Measurements from ENCODE around the gene BPHL. TPM values are rescaled to one million over a fixed set of nuclear protein-coding genes. Genes with fewer than 3 reads are reported as not detected.

BPHL gene
- total and polyA plus RNA-seq, 2 donors from 2014 or later = 28.9 to 94.1 TPM

GRCh38 chr6:3108746-3109414 is 9.6 kb upstream of the BPHL start:
- H3K4me1 ChIP-seq (ENCODE audit: control insufficient read depth in 2 of 3, insufficient read depth in 2 of 3, low read depth in 1 of 3, low read length in 3 of 3) = peaks cover 0 to 5% (median 0%) of the 10 kb centered on the region in 3 donors
- H3K9me3 ChIP-seq (ENCODE audit: control insufficient read depth in 2 of 3, insufficient read depth in 1 of 3, low read length in 3 of 3) = no peaks in the 10 kb centered on the region
- DNase-seq (peak in 1 of 5 donors; percentile 24), FAIRE-seq (no peak)
- TF ChIP-seq CTCF (IDR thresholded peaks at IDR 0.05; ENCODE audit: borderline replicate concordance, extremely low read depth, insufficient read depth) = no peak
- intact Hi-C loops (cut with DNase I) = no loop called here
- H3K9ac ChIP-seq (ENCODE audit: low read length in 3 of 3) = no peak overlapping the region
- peaks cover 0 to 35% (median 34%) of the 10 kb centered on the region in 3 donors for H3K36me3 ChIP-seq (ENCODE audit: control insufficient read depth in 2 of 3, insufficient read depth in 3 of 3, low read length in 3 of 3)
- H3K4me3 ChIP-seq (ENCODE audit: low read length in 3 of 3) = no peak overlapping the region
- no peak overlapping the region for H3K27ac ChIP-seq (ENCODE audit: low read depth in 2 of 2, low read length in 2 of 2)
- no peaks in the 10 kb centered on the region for H3K27me3 ChIP-seq (ENCODE audit: control insufficient read depth, insufficient read depth, low read length)

- H3K36me3 ChIP-seq (ENCODE audit: control insufficient read depth in 2 of 3, insufficient read depth in 3 of 3, low read length in 3 of 3) = peaks cover 0 to 40% (median 39%) of the 10 kb centered on the region in 3 donors
- no peak overlapping the region for H3K27ac ChIP-seq (ENCODE audit: low read depth in 2 of 2, low read length in 2 of 2)
- peaks cover 0 to 5% (median 0%) of the 10 kb centered on the region in 3 donors for H3K4me1 ChIP-seq (ENCODE audit: control insufficient read depth in 2 of 3, insufficient read depth in 2 of 3, low read depth in 1 of 3, low read length in 3 of 3)
- no peak for DNase-seq
- no peaks in the 10 kb centered on the region for H3K9me3 ChIP-seq (ENCODE audit: control insufficient read depth in 2 of 3, insufficient read depth in 1 of 3, low read length in 3 of 3)
- H3K9ac ChIP-seq (ENCODE audit: low read length in 3 of 3) = no peak overlapping the region
- FAIRE-seq = no peak
- H3K27me3 ChIP-seq (ENCODE audit: control insufficient read depth, insufficient read depth, low read length) = no peaks in the 10 kb centered on the region
- intact Hi-C loops (cut with DNase I) = no loop called here
- no peak overlapping the region for H3K4me3 ChIP-seq (ENCODE audit: low read length in 3 of 3)
- TF ChIP-seq CTCF (IDR thresholded peaks at IDR 0.05; ENCODE audit: borderline replicate concordance, extremely low read depth, insufficient read depth) = no peak
These were observed 8.8 kb upstream of the BPHL start for GRCh38 chr6:3109761-3110160.

- no peak for TF ChIP-seq CTCF (IDR thresholded peaks at IDR 0.05; ENCODE audit: borderline replicate concordance, extremely low read depth, insufficient read depth)
- intact Hi-C loops (cut with DNase I) = no loop called here
- Histone ChIP-seq H3K36me3 (ENCODE audit: control insufficient read depth in 2 of 3, insufficient read depth in 3 of 3, low read length in 3 of 3) (peaks cover 0 to 24% (median 19%) of the 10 kb centered on the region in 3 donors), H3K27ac (ENCODE audit: low read depth in 2 of 2, low read length in 2 of 2) (no peak overlapping the region), H3K4me1 (ENCODE audit: control insufficient read depth in 2 of 3, insufficient read depth in 2 of 3, low read depth in 1 of 3, low read length in 3 of 3) (peaks cover 0 to 5% (median 4%) of the 10 kb centered on the region in 3 donors), H3K4me3 (ENCODE audit: low read length in 3 of 3) (no peak overlapping the region), H3K27me3 (ENCODE audit: control insufficient read depth, insufficient read depth, low read length) (no peaks in the 10 kb centered on the region), H3K9ac (ENCODE audit: low read length in 3 of 3) (no peak overlapping the region), H3K9me3 (ENCODE audit: control insufficient read depth in 2 of 3, insufficient read depth in 1 of 3, low read length in 3 of 3) (no peaks in the 10 kb centered on the region)
- no peak for FAIRE-seq
- no peak for DNase-seq
These were observed 4.1 kb upstream of the BPHL start for GRCh38 chr6:3114377-3114776.

All from kidney (tissue), 14 donors.